Testis (tissue), 3 donors: Measurements from ENCODE around the gene FBXO8. TPM values are rescaled to one million over a fixed set of nuclear protein-coding genes. Genes with fewer than 3 reads are reported as not detected.
A peak's percentile ranks its signal among the peaks of the same experiment; 100 is the strongest.

ENCODE experiments used
- DNase-seq: peaks from one replicate; pipeline ENCODE4 v3.0.0-alpha.2; 2019
- H3K27ac ChIP-seq, 2 donors: fragments of 200-600 bp; sonication (generic); one replicate each; pipeline ENCODE4 v1.5.1; 2019
- H3K27me3 ChIP-seq: fragments of 200-600 bp; sonication (generic); one replicate; pipeline ENCODE4 v1.5.1; 2019
- H3K36me3 ChIP-seq: fragments of 200-600 bp; sonication (generic); one replicate; pipeline ENCODE4 v1.5.1; 2017; ENCODE audit warnings: low read depth; ENCODE audit errors: missing control alignments
- H3K4me1 ChIP-seq: fragments of 200-600 bp; sonication (generic); one replicate; pipeline ENCODE4 v1.5.1; 2019
- H3K4me3 ChIP-seq, 2 donors: fragments of 200-600 bp; sonication (generic); one replicate each; pipeline ENCODE4 v1.5.1; 2017 to 2019
- H3K9me3 ChIP-seq: fragments of 200-600 bp; sonication (generic); one replicate; pipeline ENCODE4 v1.5.1; 2017
- CTCF ChIP-seq, 3 experiments: fragments of 450-650 bp in 2 of 3; fragments of 200-600 bp in 1 of 3; sonication (generic) in 1 of 3; IDR thresholded peaks; one replicate each; pipeline ENCODE4 v1.5.1; 2016 to 2019; ENCODE audit warnings: antibody characterized with exemption in 3 of 3, mild to moderate bottlenecking in 2 of 3, moderate library complexity in 1 of 3
- POLR2A ChIP-seq: fragments of 450-650 bp; IDR thresholded peaks from one replicate; pipeline ENCODE4 v1.6.1; 2017; ENCODE audit warnings: antibody characterized with exemption, mild to moderate bottlenecking, moderate library complexity
- WGBS, 2 donors: methylation state at CpG; one replicate each; pipeline ENCODE4 v1.1.5; 2018; 5-methylcytosine and 5-hydroxymethylcytosine counted together
- intact Hi-C: fragments of 100-400 bp; cut with DNase I; formaldehyde crosslinking; loops from one replicate; pipeline ENCODE4 v1.15.1; 2023; ENCODE audit warnings: low total_unique reads
- polyA plus RNA-seq: library from polyadenylated mRNA; stranded (reverse); fragments of 350-450 nt; fragmentation: Illumina TruSeq; extraction: RNeasy Lipid Tissue Mini Kit (QIAGEN cat#74804); gene quantifications from one replicate; pipeline ENCODE4 v1.2.3, GENCODE V29; 2014; ENCODE audit warnings: low read depth, low replicate concordance; ENCODE audit not compliant: insufficient read depth
- total RNA-seq, 2 donors: library from RNA; depleted of rRNA; stranded (reverse); fragments of >200 nt; gene quantifications; one replicate each; pipeline ENCODE4 v1.2.3, GENCODE V29; 2016

Gene FBXO8
- total and polyA plus RNA-seq, 3 donors from 2014 or later, result 22.6 to 25.5 (median 24.5) TPM

GRCh38 chr4:174225349-174226049 lies 58.0 kb downstream of the FBXO8 start:
- TF ChIP-seq POLR2A (no peak), CTCF (IDR thresholded peaks at IDR 0.05) (no peak)
- Histone ChIP-seq H3K36me3 (no peaks in the 10 kb centered on the region), H3K27ac (no peak overlapping the region), H3K27me3 (no peaks in the 10 kb centered on the region), H3K9me3 (no peaks in the 10 kb centered on the region), H3K4me1 (no peaks in the 10 kb centered on the region), H3K4me3 (no peak overlapping the region)
- intact Hi-C loops, result loop anchor here (5.0 kb wide), 1 partner anchor 82 kb away; no protein-coding TSS in a partner anchor
- DNase-seq, result no peak
- 39 to 53% methylated on average over 9 of the region's 9 CpGs for WGBS, 2 donors

- H3K27ac ChIP-seq, result no peak overlapping the region
- no peak for DNase-seq
- no peak overlapping the region for H3K4me3 ChIP-seq
- no peaks in the 10 kb centered on the region for H3K36me3 ChIP-seq
- no peaks in the 10 kb centered on the region for H3K4me1 ChIP-seq
- H3K27me3 ChIP-seq, result no peaks in the 10 kb centered on the region
- WGBS, 2 donors, result 64 to 67% methylated on average over 1 of the region's 1 CpG
- no peaks in the 10 kb centered on the region for H3K9me3 ChIP-seq
- TF ChIP-seq CTCF (IDR thresholded peaks at IDR 0.05), result no peak
- intact Hi-C loops, result no loop called here
Observed at GRCh38 chr4:174224550-174224949, 58.9 kb downstream of the FBXO8 start.

- Histone ChIP-seq H3K4me1 (peaks cover 10% of the 10 kb centered on the region), H3K4me3 (no peak overlapping the region), H3K36me3 (no peaks in the 10 kb centered on the region), H3K9me3 (no peaks in the 10 kb centered on the region), H3K27me3 (no peaks in the 10 kb centered on the region), H3K27ac (no peak overlapping the region)
- no peak for DNase-seq
- WGBS, 2 donors, result 56 to 59% methylated on average over 4 of the region's 4 CpGs
- TF ChIP-seq CTCF (IDR thresholded peaks at IDR 0.05) (peak in 2 of 3 experiments; percentile 49 to 65), POLR2A (no peak)
- intact Hi-C loops, result no loop called here
Observed at GRCh38 chr4:174222266-174222872, 61.1 kb downstream of the FBXO8 start.

- Histone ChIP-seq H3K4me3 (peak overlapping the region; percentile 6), H3K27me3 (no peaks in the 10 kb centered on the region), H3K4me1 (peaks cover 20% of the 10 kb centered on the region), H3K9me3 (no peaks in the 10 kb centered on the region), H3K27ac (no peak overlapping the region), H3K36me3 (no peaks in the 10 kb centered on the region)
- WGBS, 2 donors, result 11 to 19% methylated on average over 26 of the region's 26 CpGs
- TF ChIP-seq CTCF (IDR thresholded peaks at IDR 0.05) (no peak), POLR2A (no peak)
- intact Hi-C loops, result no loop called here
- no peak for DNase-seq
Observed at GRCh38 chr4:174218127-174218790, 65.2 kb downstream of the FBXO8 start.
